Smooth muscle cell (in vitro differentiated cells): ENCODE data around the gene ATP4B. TPM values are rescaled to one million over a fixed set of nuclear protein-coding genes. Genes with fewer than 3 reads are reported as not detected.

ENCODE experiments used
- DNase-seq: peaks from one replicate; lab custom pipeline; 2025; ENCODE audit not compliant: unreplicated experiment; lab: John Stamatoyannopoulos, UW
- H2AFZ ChIP-seq: fragments of 200-600 bp; sonication (generic); 2 replicates; pipeline ENCODE4 v1.6.0; 2016; ENCODE audit warnings: antibody characterized with exemption, low read depth, mild to moderate bottlenecking
- H3F3A ChIP-seq: fragments of 200-600 bp; sonication (generic); 2 replicates; pipeline ENCODE4 v1.6.0; 2017; ENCODE audit warnings: antibody characterized with exemption, low read depth
- H3K27ac ChIP-seq: fragments of 200-600 bp; sonication (generic); 2 replicates; pipeline ENCODE4 v1.5.1; 2016; ENCODE audit warnings: low read depth, mild to moderate bottlenecking
- H3K27me3 ChIP-seq: fragments of 200-600 bp; sonication (generic); 2 replicates; pipeline ENCODE4 v1.6.1; 2016; ENCODE audit warnings: low read depth, mild to moderate bottlenecking
- H3K36me3 ChIP-seq: fragments of 200-600 bp; sonication (generic); 2 replicates; pipeline ENCODE4 v1.5.1; 2016; ENCODE audit warnings: low read depth
- H3K4me1 ChIP-seq: fragments of 200-600 bp; sonication (generic); 2 replicates; pipeline ENCODE4 v1.5.1; 2016; ENCODE audit warnings: low read depth
- H3K4me2 ChIP-seq: fragments of 200-600 bp; sonication (generic); 2 replicates; pipeline ENCODE4 v1.6.0; 2016; ENCODE audit warnings: mild to moderate bottlenecking
- H3K4me3 ChIP-seq: fragments of 200-600 bp; sonication (generic); 2 replicates; pipeline ENCODE4 v1.5.1; 2016; ENCODE audit warnings: mild to moderate bottlenecking
- H3K79me2 ChIP-seq: fragments of 200-600 bp; sonication (generic); 2 replicates; pipeline ENCODE4 v1.6.0; 2016; ENCODE audit warnings: low read depth, mild to moderate bottlenecking
- H3K9ac ChIP-seq: fragments of 200-600 bp; sonication (generic); 2 replicates; pipeline ENCODE4 v1.6.0; 2016; ENCODE audit warnings: low read depth
- H3K9me3 ChIP-seq: fragments of 200-600 bp; sonication (generic); replicated peaks from 2 replicates; pipeline ENCODE4 v1.5.1; 2016; ENCODE audit warnings: low read depth
- H4K20me1 ChIP-seq: fragments of 200-600 bp; sonication (generic); 2 replicates; pipeline ENCODE4 v1.6.0; 2016; ENCODE audit warnings: low read depth
- CTCF ChIP-seq: fragments of 200-600 bp; sonication (generic); IDR thresholded peaks from 2 replicates; pipeline ENCODE4 v1.5.1; 2017; ENCODE audit warnings: borderline replicate concordance, mild to moderate bottlenecking, antibody characterized with exemption; ENCODE audit not compliant: insufficient read depth, poor library complexity, severe bottlenecking
- WGBS: methylation state at CpG from one replicate; pipeline ENCODE4 v1.1.7; 2016; ENCODE audit warnings: low lambda C conversion rate; 5-methylcytosine and 5-hydroxymethylcytosine counted together
- polyA plus RNA-seq: library from polyadenylated mRNA; unstranded; fragments of >200 nt; fragmentation: Nextera tagmentation; extraction: Ambion mirVana; gene quantifications from 2 replicates; pipeline ENCODE4 v1.2.1, GENCODE V29; 2016
- total RNA-seq: library from RNA; depleted of rRNA; stranded (reverse); fragments of >200 nt; gene quantifications from 2 replicates; pipeline ENCODE4 v1.2.3, GENCODE V29; 2014

Gene ATP4B
- total and polyA plus RNA-seq, 2 experiments from 2014 or later: not detected

GRCh38 chr13:113661509-113661908 lies 3.5 kb upstream of the ATP4B start:
- Histone ChIP-seq H3F3A (no peaks in the 10 kb centered on the region), H3K4me2 (no peak overlapping the region), H3K9ac (no peak overlapping the region), H3K36me3 (no peaks in the 10 kb centered on the region), H3K27me3 (no peaks in the 10 kb centered on the region), H3K4me1 (no peaks in the 10 kb centered on the region), H4K20me1 (no peaks in the 10 kb centered on the region), H2AFZ (no peak overlapping the region), H3K79me2 (no peaks in the 10 kb centered on the region), H3K4me3 (no peak overlapping the region), H3K9me3 (no peaks in the 10 kb centered on the region), H3K27ac (no peak overlapping the region)
- DNase-seq: no peak
- TF ChIP-seq CTCF: no peak
- 92% methylated on average over 2 of the region's 2 CpGs for WGBS

GRCh38 chr13:113660066-113660465 lies 2.1 kb upstream of the ATP4B start:
- Histone ChIP-seq H3K9me3 (no peaks in the 10 kb centered on the region), H3K27me3 (no peaks in the 10 kb centered on the region), H4K20me1 (no peaks in the 10 kb centered on the region), H3K4me3 (no peak overlapping the region), H3K27ac (no peak overlapping the region), H3F3A (no peaks in the 10 kb centered on the region), H2AFZ (no peak overlapping the region), H3K79me2 (no peaks in the 10 kb centered on the region), H3K4me2 (no peak overlapping the region), H3K9ac (no peak overlapping the region), H3K36me3 (no peaks in the 10 kb centered on the region), H3K4me1 (no peaks in the 10 kb centered on the region)
- DNase-seq: no peak
- TF ChIP-seq CTCF: no peak
- 82% methylated on average over 3 of the region's 3 CpGs for WGBS

- WGBS: 94% methylated on average over 8 of the region's 8 CpGs
These were observed 1.3 kb upstream of the ATP4B start for GRCh38 chr13:113659337-113659736.

More at GRCh38 chr13:113659337-113659736, 1.3 kb upstream of the ATP4B start:
- H3K9ac ChIP-seq: no peak overlapping the region
- no peaks in the 10 kb centered on the region for H3K36me3 ChIP-seq
- no peaks in the 10 kb centered on the region for H3K79me2 ChIP-seq
- no peaks in the 10 kb centered on the region for H3K27me3 ChIP-seq
- H3K4me2 ChIP-seq: no peak overlapping the region
- no peak overlapping the region for H3K27ac ChIP-seq
- H3K4me1 ChIP-seq: no peaks in the 10 kb centered on the region
- H2AFZ ChIP-seq: no peak overlapping the region
- no peaks in the 10 kb centered on the region for H3K9me3 ChIP-seq
- no peaks in the 10 kb centered on the region for H4K20me1 ChIP-seq
- no peaks in the 10 kb centered on the region for H3F3A ChIP-seq
- no peak for TF ChIP-seq CTCF
- DNase-seq: no peak
- no peak overlapping the region for H3K4me3 ChIP-seq
